Endothelial cell of umbilical vein (primary cell): ENCODE measurements around the gene SYNE3. TPM values are rescaled to one million over a fixed set of nuclear protein-coding genes. Genes with fewer than 3 reads are reported as not detected.

ENCODE experiments used
- BruUV-seq: library from RNA; stranded (reverse); fragments of 400-500 nt; replicated peaks from 2 replicates; lab custom pipeline; 2021; lab: Mats Ljungman, UMichigan
- CTCF ChIA-PET: fragments of 300-600, 350-600 bp; sonication (Branson Sonifier 250); formaldehyde crosslinking; loops from one replicate; lab custom pipeline; 2021; ENCODE audit warnings: antibody characterized with exemption, inconsistent platforms; lab: Charles Lee
- POLR2A ChIA-PET: fragments of 300-600, 350-600 bp; sonication (Branson Sonifier 250); formaldehyde crosslinking; loops from one replicate; lab custom pipeline; 2021; ENCODE audit warnings: antibody characterized with exemption, inconsistent platforms; lab: Charles Lee
- DNase-seq: peaks from one replicate; pipeline ENCODE4 v3.0.0-alpha.2; 2011; ENCODE audit warnings: low read depth, low spot score
- FAIRE-seq: peaks from 2 replicates; lab custom pipeline; 2011; peaks lifted over from hg19 to GRCh38; lab: Jason Lieb, UNC
- H2AFZ ChIP-seq: 2 replicates; pipeline ENCODE4 v1.6.0; 2012; ENCODE audit warnings: low read depth, low read length, control low read depth, inconsistent platforms
- H3K27ac ChIP-seq: 2 replicates; pipeline ENCODE4 v1.5.1; 2011; ENCODE audit warnings: low read depth, mild to moderate bottlenecking, control low read depth, low read length, moderate library complexity; ENCODE audit not compliant: insufficient read depth
- H3K27me3 ChIP-seq, 2 experiments: 2 replicates each; pipeline versions ENCODE4 v1.6.0 to v1.6.1; 2011; ENCODE audit warnings: low read length in 2 of 2, mixed read lengths in 1 of 2; ENCODE audit not compliant: control insufficient read depth in 2 of 2, insufficient read depth in 2 of 2
- H3K36me3 ChIP-seq, 2 experiments: 2 replicates in 1 of 2; 3 replicates in 1 of 2; pipeline ENCODE4 v1.5.1; 2011; ENCODE audit warnings: low read length in 2 of 2, mild to moderate bottlenecking in 1 of 2, moderate library complexity in 1 of 2; ENCODE audit not compliant: control insufficient read depth in 2 of 2, insufficient read depth in 2 of 2; ENCODE audit errors: extremely low read depth in 1 of 2
- H3K4me1 ChIP-seq: 3 replicates; pipeline ENCODE4 v1.5.1; 2011; ENCODE audit warnings: mild to moderate bottlenecking, low read length; ENCODE audit not compliant: control insufficient read depth, insufficient read depth; ENCODE audit errors: extremely low read depth
- H3K4me2 ChIP-seq: 2 replicates; pipeline ENCODE4 v1.6.1; 2011; ENCODE audit warnings: low read length, control low read depth, mixed read lengths; ENCODE audit not compliant: insufficient read depth
- H3K4me3 ChIP-seq, 3 experiments: fragments of 200-600 bp in 1 of 3; sonication (generic), shearing (Covaris generic) in 1 of 3; replicated peaks in 1 of 3; 2 replicates each; pipeline ENCODE4 v1.5.1; 2011 to 2016; ENCODE audit warnings: control low read depth in 3 of 3, low read length in 3 of 3, mild to moderate bottlenecking in 2 of 3, inconsistent platforms in 1 of 3, low read depth in 1 of 3, moderate library complexity in 1 of 3; ENCODE audit not compliant: insufficient read depth in 1 of 3
- H3K79me2 ChIP-seq: 2 replicates; pipeline ENCODE4 v1.6.0; 2012; ENCODE audit warnings: low read length, inconsistent platforms; ENCODE audit not compliant: control insufficient read depth, insufficient read depth
- H3K9ac ChIP-seq: replicated peaks from 2 replicates; pipeline ENCODE3; 2011; ENCODE audit warnings: low read length, control low read depth; ENCODE audit not compliant: insufficient read depth; ENCODE audit errors: extremely low read depth
- H3K9me1 ChIP-seq: replicated peaks from 3 replicates; pipeline ENCODE4 v1.6.0; 2011; ENCODE audit warnings: mild to moderate bottlenecking, low read length; ENCODE audit not compliant: control insufficient read depth, insufficient read depth; ENCODE audit errors: extremely low read depth
- H3K9me3 ChIP-seq: replicated peaks from 2 replicates; pipeline ENCODE4 v1.5.1; 2012; ENCODE audit warnings: low read length, inconsistent platforms; ENCODE audit not compliant: control insufficient read depth, insufficient read depth
- H4K20me1 ChIP-seq: replicated peaks from 2 replicates; pipeline ENCODE3; 2011; ENCODE audit warnings: mild to moderate bottlenecking, low read length; ENCODE audit not compliant: control insufficient read depth, insufficient read depth; ENCODE audit errors: extremely low read depth
- CTCF ChIP-seq, 2 donors: IDR thresholded peaks; 1 replicate in 1 of 2; 2 replicates in 1 of 2; pipeline ENCODE4 v1.5.1; 2011; ENCODE audit warnings: low read length in 2 of 2, mild to moderate bottlenecking in 2 of 2, moderate library complexity in 2 of 2, control low read depth in 1 of 2, inconsistent platforms in 1 of 2, low read depth in 1 of 2; ENCODE audit not compliant: insufficient read depth in 1 of 2; ENCODE audit errors: extremely low read depth in 1 of 2
- EZH2 ChIP-seq: IDR thresholded peaks from 2 replicates; pipeline ENCODE4 v1.6.1; 2012; ENCODE audit warnings: borderline replicate concordance, low read depth, mild to moderate bottlenecking, moderate library complexity, low read length, inconsistent platforms; ENCODE audit not compliant: severe bottlenecking
- FOS ChIP-seq: IDR thresholded peaks from 2 replicates; pipeline ENCODE4 v1.6.1; 2011; ENCODE audit warnings: mild to moderate bottlenecking, low read length, moderate library complexity, borderline replicate concordance; ENCODE audit not compliant: insufficient read depth
- GATA2 ChIP-seq: IDR thresholded peaks from 2 replicates; pipeline ENCODE4 v1.7.0; 2011; ENCODE audit warnings: low read depth, mild to moderate bottlenecking, moderate library complexity, mixed read lengths, low read length; ENCODE audit not compliant: insufficient read length, insufficient read depth
- JUN ChIP-seq: IDR thresholded peaks from 2 replicates; pipeline ENCODE4 v1.6.1; 2011; ENCODE audit warnings: borderline replicate concordance, low read depth; ENCODE audit not compliant: insufficient read length, insufficient read depth
- MAX ChIP-seq: IDR thresholded peaks from 2 replicates; pipeline ENCODE4 v1.6.1; 2011; ENCODE audit not compliant: insufficient read depth, insufficient read length
- MYC ChIP-seq: IDR thresholded peaks from one replicate; pipeline ENCODE4 v1.6.1; 2011; ENCODE audit warnings: mild to moderate bottlenecking, low read depth, low read length
- POLR2A ChIP-seq: IDR thresholded peaks from 2 replicates; pipeline ENCODE4 v1.6.1; 2012; ENCODE audit warnings: low read depth, mild to moderate bottlenecking, control low read depth, low read length
- POLR2AphosphoS5 ChIP-seq: IDR thresholded peaks from 2 replicates; pipeline ENCODE4 v1.6.1; 2012; ENCODE audit warnings: low read depth, mild to moderate bottlenecking, control low read depth, low read length, moderate library complexity; ENCODE audit not compliant: insufficient read depth
- dilution Hi-C: fragments of 300-500 bp; cut with MboI; formaldehyde crosslinking; loops from one replicate; pipeline ENCODE4 v1.15.0; 2019; ENCODE audit warnings: low sequenced_read_pairs; ENCODE audit not compliant: extremely low pct_ligation_motif_present
- intact Hi-C: fragments of 100-400 bp; cut with micrococcal nuclease; formaldehyde crosslinking; loops from one replicate; pipeline ENCODE4 v1.10.0; 2022
- polyA plus RNA-seq, 4 experiments: library from polyadenylated mRNA; depleted of rRNA in 3 of 4; stranded (reverse) in 3 of 4; unstranded in 1 of 4; fragments of >200 nt; gene quantifications; 2 replicates each; pipeline versions ENCODE4 v1.2.1 to v1.2.3, GENCODE V29; 2011 to 2012; ENCODE audit warnings: missing spikeins in 1 of 4
- total RNA-seq: library from RNA; stranded (reverse); gene quantifications from 2 replicates; pipeline ENCODE4 v1.2.3, GENCODE V29; 2021

The SYNE3 gene
- total and polyA plus RNA-seq, 2 donors (not counting 3 experiments of a cell fraction or from before 2014, with no cell fraction given), result 3.0 to 18.8 TPM

GRCh38 chr14:95526483-95527386 is 10.3 kb upstream of the SYNE3 start:
- Histone ChIP-seq H3K4me2 (peak overlapping the region; percentile 58), H3K79me2 (peaks cover 20% of the 10 kb centered on the region), H2AFZ (peak overlapping the region; percentile 45), H3K27ac (peak overlapping the region; percentile 72), H3K4me1 (peaks cover 45% of the 10 kb centered on the region), H3K9me1 (no peaks in the 10 kb centered on the region), H3K27me3 (no peaks in the 10 kb centered on the region), H3K4me3 (peak overlapping the region in 1 of 3 experiments; percentile 4), H4K20me1 (no peaks in the 10 kb centered on the region), H3K9me3 (no peaks in the 10 kb centered on the region), H3K36me3 (no peaks in the 10 kb centered on the region), H3K9ac (peak overlapping the region; percentile 66)
- DNase-seq (peak; percentile 77), FAIRE-seq (peak; percentile 66)
- ChIA-PET CTCF (interaction anchor here (0.6 to 4.9 kb wide), 37 partner anchors 9 to 837 kb away, joined by 3 to 164 read pairs (median 6); partner anchors contain the start of gene SYNE3), POLR2A (interaction anchor here (1.4 to 1.5 kb wide), 2 partner anchors 8 to 20 kb away, joined by 3 to 5 read pairs; no protein-coding TSS in a partner anchor)
- BruUV-seq, result no TSS peak
- intact Hi-C loops (loop anchor here (1.0 kb wide), 5 partner anchors 8 to 99 kb away; no protein-coding TSS in a partner anchor), dilution Hi-C loops (no loop called here)
- TF ChIP-seq CTCF (IDR thresholded peaks at IDR 0.05; ENCODE audit: extremely low read depth in 1 of 2, insufficient read depth in 1 of 2, low read depth in 1 of 2, low read length in 2 of 2) (no peak), JUN (no peak), FOS (no peak), MAX (no peak), GATA2 (no peak), MYC (no peak), EZH2 (no peak), POLR2AphosphoS5 (no peak), POLR2A (no peak)
